ENCODE measurements around the gene FFAR2. TPM values are rescaled to one million over a fixed set of nuclear protein-coding genes. Genes with fewer than 3 reads are reported as not detected.

The FFAR2 gene
- total RNA-seq, 3 donors from 2014 or later (not counting 1 experiment from before 2014, with no cell fraction given), result 0.70 to 8.6 (median 1.6) TPM

DNA sequence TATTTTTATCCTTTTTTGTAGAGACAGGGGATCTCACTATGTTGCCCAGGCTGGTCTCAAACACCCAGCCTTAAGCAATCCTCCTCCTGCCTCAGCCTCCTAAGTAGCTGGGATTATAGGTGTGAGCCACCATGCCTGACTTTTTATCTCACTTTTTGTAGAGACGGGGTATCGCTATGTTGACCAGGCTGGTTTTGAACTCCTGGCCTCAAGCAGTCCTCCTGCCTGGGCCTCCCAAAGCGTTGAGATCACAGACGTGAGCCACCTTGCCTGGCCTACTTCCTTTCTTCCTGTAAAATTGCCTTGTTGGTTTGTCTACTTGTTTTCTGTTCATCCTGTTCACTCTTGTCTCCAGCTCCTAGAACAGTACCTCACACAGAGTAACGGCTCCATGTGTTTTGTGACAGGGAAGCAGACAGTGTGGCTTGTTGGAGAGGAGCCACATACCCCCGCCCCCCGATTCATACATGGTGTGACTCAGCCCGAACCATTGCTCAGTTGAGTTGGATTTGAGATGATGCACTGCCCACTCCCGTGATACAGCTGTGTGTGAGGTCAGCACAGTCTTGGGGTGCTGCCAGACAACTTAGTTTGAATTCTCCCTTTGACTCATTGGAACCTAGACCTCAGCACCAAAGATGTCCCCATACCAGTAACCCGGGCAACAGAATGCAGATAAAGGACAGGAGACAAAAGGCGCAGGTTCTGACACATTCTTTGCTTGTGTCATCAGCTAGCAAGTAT, 43.0 kb upstream of the FFAR2 start:
- H3K9me3 ChIP-seq (ENCODE audit: control insufficient read depth, insufficient read depth, low read length), result no peaks in the 10 kb centered on the region
- H3K27ac Mint-ChIP-seq, result no peak overlapping the region
- H3K4me3 ChIP-seq (ENCODE audit: low read length), result no peak overlapping the region
- no peak overlapping the region for H3K27ac ChIP-seq (ENCODE audit: low read length)
- no peaks in the 10 kb centered on the region for H3K36me3 Mint-ChIP-seq
- H3K27me3 Mint-ChIP-seq (ENCODE audit: low read depth in 2 of 2), result peaks cover 0 to 7% of the 10 kb centered on the region in 2 donors
- H3K9me3 Mint-ChIP-seq, result no peaks in the 10 kb centered on the region
- H3K36me3 ChIP-seq (ENCODE audit: control insufficient read depth, insufficient read depth, low read length), result no peaks in the 10 kb centered on the region
- H3K4me3 Mint-ChIP-seq, result no peak overlapping the region
- 88% methylated on average over 11 of the region's 11 CpGs for WGBS (ENCODE audit: insufficient coverage)
- intact Hi-C loops (cut with micrococcal nuclease), result no loop called here
- H3K4me1 Mint-ChIP-seq, result no peaks in the 10 kb centered on the region
- TF ChIP-seq, protein P1, sequence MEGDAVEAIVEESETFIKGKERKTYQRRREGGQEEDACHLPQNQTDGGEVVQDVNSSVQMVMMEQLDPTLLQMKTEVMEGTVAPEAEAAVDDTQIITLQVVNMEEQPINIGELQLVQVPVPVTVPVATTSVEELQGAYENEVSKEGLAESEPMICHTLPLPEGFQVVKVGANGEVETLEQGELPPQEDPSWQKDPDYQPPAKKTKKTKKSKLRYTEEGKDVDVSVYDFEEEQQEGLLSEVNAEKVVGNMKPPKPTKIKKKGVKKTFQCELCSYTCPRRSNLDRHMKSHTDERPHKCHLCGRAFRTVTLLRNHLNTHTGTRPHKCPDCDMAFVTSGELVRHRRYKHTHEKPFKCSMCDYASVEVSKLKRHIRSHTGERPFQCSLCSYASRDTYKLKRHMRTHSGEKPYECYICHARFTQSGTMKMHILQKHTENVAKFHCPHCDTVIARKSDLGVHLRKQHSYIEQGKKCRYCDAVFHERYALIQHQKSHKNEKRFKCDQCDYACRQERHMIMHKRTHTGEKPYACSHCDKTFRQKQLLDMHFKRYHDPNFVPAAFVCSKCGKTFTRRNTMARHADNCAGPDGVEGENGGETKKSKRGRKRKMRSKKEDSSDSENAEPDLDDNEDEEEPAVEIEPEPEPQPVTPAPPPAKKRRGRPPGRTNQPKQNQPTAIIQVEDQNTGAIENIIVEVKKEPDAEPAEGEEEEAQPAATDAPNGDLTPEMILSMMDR (IDR thresholded peaks at IDR 0.05), result no peak
- H3K27me3 ChIP-seq (ENCODE audit: control insufficient read depth, insufficient read depth, low read length), result no peaks in the 10 kb centered on the region
- DNase-seq, result no peak
- ATAC-seq, result no peak
- no peaks in the 10 kb centered on the region for H3K4me1 ChIP-seq (ENCODE audit: control insufficient read depth, insufficient read depth, low read length)

DNA sequence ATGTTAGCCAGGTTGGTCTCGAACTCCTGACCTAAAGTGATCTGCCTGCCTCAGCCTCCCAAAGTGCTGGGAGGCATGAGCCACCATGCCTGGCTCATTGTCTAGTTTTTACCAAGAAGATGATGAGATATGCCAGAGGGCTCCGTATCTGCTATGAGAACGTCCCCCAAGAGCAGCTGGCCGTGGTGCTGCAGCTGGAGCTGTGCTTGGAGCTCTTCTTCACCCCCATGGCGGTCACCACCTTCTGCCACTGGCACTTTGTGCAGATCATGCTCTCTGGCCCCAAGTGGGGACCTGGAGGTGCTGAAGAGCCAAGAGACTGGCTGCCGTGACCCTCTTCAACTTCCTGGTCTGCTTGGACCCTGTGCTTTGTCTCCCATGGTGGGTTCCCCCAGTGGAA, 40.4 kb upstream of the FFAR2 start:
- H3K27me3 Mint-ChIP-seq (ENCODE audit: low read depth in 2 of 2), result peaks cover 0 to 11% of the 10 kb centered on the region in 2 donors
- ATAC-seq, result no peak
- TF ChIP-seq, protein P1 (IDR thresholded peaks at IDR 0.05), result no peak
- no peaks in the 10 kb centered on the region for H3K9me3 ChIP-seq (ENCODE audit: control insufficient read depth, insufficient read depth, low read length)
- no peaks in the 10 kb centered on the region for H3K36me3 Mint-ChIP-seq
- H3K36me3 ChIP-seq (ENCODE audit: control insufficient read depth, insufficient read depth, low read length), result no peaks in the 10 kb centered on the region
- no peak overlapping the region for H3K4me3 Mint-ChIP-seq
- DNase-seq, result no peak
- intact Hi-C loops (cut with micrococcal nuclease), result no loop called here
- WGBS (ENCODE audit: insufficient coverage), result 85% methylated on average over 6 of the region's 6 CpGs
- no peaks in the 10 kb centered on the region for H3K4me1 ChIP-seq (ENCODE audit: control insufficient read depth, insufficient read depth, low read length)
- no peaks in the 10 kb centered on the region for H3K27me3 ChIP-seq (ENCODE audit: control insufficient read depth, insufficient read depth, low read length)
- no peak overlapping the region for H3K27ac ChIP-seq (ENCODE audit: low read length)
- no peak overlapping the region for H3K27ac Mint-ChIP-seq
- H3K4me3 ChIP-seq (ENCODE audit: low read length), result no peak overlapping the region
- no peaks in the 10 kb centered on the region for H3K4me1 Mint-ChIP-seq
- no peaks in the 10 kb centered on the region for H3K9me3 Mint-ChIP-seq

DNA sequence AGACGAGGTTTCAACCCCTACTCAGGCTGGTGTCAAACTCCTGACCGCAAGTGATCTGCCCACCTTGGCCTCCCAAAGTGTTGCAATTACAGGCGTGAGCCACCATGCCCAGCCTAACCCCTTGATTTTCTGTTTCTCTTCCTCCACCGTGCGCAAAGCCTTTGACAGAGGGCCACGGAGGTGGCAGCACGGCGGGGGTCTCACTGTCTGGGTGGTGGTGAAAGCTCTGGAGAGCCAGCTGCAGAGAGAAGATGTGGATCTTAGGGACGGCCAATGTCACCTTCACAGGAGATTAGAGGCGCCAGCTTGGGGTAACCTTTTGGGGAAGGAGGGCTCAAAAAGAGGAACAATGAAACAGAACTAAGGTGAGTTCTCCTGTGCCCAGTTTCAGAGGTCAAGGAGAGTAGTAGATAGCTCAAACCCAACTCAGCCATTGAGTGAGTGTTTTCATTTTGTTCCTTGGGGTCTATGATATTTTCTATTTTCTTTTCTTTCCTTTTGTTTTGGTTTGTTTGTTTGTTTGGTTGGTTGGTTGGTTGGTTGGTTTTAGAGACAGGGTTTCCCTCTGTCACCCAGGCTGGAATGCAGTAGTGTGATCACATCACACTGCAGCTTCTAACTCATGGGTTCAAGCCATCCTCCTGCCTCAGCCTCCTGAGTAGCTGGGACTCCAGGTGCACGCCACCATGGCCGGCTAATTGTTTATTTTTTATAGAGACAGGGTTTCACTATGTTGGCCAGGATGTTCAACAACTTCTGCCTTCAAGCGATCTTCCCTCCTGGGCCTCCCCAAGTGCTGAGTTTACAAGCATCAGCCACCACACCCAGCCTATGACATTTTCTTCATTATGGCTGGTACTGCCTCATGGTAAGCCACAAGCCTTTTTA, 39.5 kb upstream of the FFAR2 start:
- Mint-ChIP-seq H3K36me3 (no peaks in the 10 kb centered on the region), H3K27ac (no peak overlapping the region), H3K4me3 (no peak overlapping the region), H3K27me3 (ENCODE audit: low read depth in 2 of 2) (peaks cover 0 to 11% of the 10 kb centered on the region in 2 donors), H3K9me3 (no peaks in the 10 kb centered on the region), H3K4me1 (no peaks in the 10 kb centered on the region)
- Histone ChIP-seq H3K36me3 (ENCODE audit: control insufficient read depth, insufficient read depth, low read length) (no peaks in the 10 kb centered on the region), H3K9me3 (ENCODE audit: control insufficient read depth, insufficient read depth, low read length) (no peaks in the 10 kb centered on the region), H3K4me1 (ENCODE audit: control insufficient read depth, insufficient read depth, low read length) (no peaks in the 10 kb centered on the region), H3K27ac (ENCODE audit: low read length) (no peak overlapping the region), H3K27me3 (ENCODE audit: control insufficient read depth, insufficient read depth, low read length) (no peaks in the 10 kb centered on the region), H3K4me3 (ENCODE audit: low read length) (no peak overlapping the region)
- ATAC-seq (no peak), DNase-seq (no peak)
- WGBS (ENCODE audit: insufficient coverage), result 79% methylated on average over 13 of the region's 13 CpGs
- TF ChIP-seq, protein P1 (IDR thresholded peaks at IDR 0.05), result no peak
- intact Hi-C loops (cut with micrococcal nuclease), result no loop called here
